Ishikawa (cell line): ENCODE measurements around the gene PATL2.

Experiments used
- CEBPB ChIP-seq: IDR thresholded peaks from 2 replicates; pipeline ENCODE4 v1.6.1; 2012
- CREB1 ChIP-seq: IDR thresholded peaks from 2 replicates; pipeline ENCODE4 v1.6.1; 2012; ENCODE audit warnings: low read depth
- EGR1 ChIP-seq: IDR thresholded peaks from 2 replicates; pipeline ENCODE4 v1.6.1; 2012
- EP300 ChIP-seq: IDR thresholded peaks from 2 replicates; pipeline ENCODE4 v1.6.1; 2012; ENCODE audit warnings: borderline replicate concordance
- RAD21 ChIP-seq: IDR thresholded peaks from 2 replicates; pipeline ENCODE4 v1.6.1; 2012; ENCODE audit warnings: low read depth
- TAF1 ChIP-seq: IDR thresholded peaks from 2 replicates; pipeline ENCODE4 v1.6.1; 2012; ENCODE audit warnings: low read depth, mild to moderate bottlenecking
- YY1 ChIP-seq: IDR thresholded peaks from 2 replicates; pipeline ENCODE4 v1.6.1; 2012; ENCODE audit warnings: low read depth
- TF ChIP-seq, protein P1 (sequence below): IDR thresholded peaks from 2 replicates; pipeline ENCODE4 v1.6.1; 2012; ENCODE audit warnings: low read depth, mild to moderate bottlenecking
- TF ChIP-seq, protein P2 (sequence below): IDR thresholded peaks from 2 replicates; pipeline ENCODE4 v1.6.1; 2012

DNA sequence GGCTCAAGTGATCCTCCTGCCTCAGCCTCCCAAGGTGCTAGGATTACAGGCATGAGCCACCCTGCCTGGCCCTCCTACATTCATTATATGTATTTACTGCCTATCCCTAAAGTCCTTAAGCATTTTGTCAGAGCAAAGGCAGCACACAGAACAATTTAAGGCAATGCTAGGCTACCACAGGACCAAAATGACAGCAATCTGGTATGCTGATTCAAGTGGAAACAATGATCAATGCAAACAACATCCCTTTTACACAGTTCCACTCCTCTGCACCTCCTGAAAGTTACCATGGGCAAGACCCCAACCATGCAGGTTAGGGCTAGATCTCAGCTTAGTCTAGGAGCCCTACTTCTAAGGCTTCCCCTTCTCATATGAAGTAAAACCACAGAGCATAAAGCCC lies 87.9 kb downstream of the PATL2 start:
- no peak for TF ChIP-seq EP300
- TF ChIP-seq EGR1: no peak
- no peak for TF ChIP-seq CEBPB
- TF ChIP-seq CREB1: no peak
- TF ChIP-seq, protein P1, sequence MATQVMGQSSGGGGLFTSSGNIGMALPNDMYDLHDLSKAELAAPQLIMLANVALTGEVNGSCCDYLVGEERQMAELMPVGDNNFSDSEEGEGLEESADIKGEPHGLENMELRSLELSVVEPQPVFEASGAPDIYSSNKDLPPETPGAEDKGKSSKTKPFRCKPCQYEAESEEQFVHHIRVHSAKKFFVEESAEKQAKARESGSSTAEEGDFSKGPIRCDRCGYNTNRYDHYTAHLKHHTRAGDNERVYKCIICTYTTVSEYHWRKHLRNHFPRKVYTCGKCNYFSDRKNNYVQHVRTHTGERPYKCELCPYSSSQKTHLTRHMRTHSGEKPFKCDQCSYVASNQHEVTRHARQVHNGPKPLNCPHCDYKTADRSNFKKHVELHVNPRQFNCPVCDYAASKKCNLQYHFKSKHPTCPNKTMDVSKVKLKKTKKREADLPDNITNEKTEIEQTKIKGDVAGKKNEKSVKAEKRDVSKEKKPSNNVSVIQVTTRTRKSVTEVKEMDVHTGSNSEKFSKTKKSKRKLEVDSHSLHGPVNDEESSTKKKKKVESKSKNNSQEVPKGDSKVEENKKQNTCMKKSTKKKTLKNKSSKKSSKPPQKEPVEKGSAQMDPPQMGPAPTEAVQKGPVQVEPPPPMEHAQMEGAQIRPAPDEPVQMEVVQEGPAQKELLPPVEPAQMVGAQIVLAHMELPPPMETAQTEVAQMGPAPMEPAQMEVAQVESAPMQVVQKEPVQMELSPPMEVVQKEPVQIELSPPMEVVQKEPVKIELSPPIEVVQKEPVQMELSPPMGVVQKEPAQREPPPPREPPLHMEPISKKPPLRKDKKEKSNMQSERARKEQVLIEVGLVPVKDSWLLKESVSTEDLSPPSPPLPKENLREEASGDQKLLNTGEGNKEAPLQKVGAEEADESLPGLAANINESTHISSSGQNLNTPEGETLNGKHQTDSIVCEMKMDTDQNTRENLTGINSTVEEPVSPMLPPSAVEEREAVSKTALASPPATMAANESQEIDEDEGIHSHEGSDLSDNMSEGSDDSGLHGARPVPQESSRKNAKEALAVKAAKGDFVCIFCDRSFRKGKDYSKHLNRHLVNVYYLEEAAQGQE: no peak
- TF ChIP-seq TAF1: no peak
- no peak for TF ChIP-seq YY1
- TF ChIP-seq, protein P2, sequence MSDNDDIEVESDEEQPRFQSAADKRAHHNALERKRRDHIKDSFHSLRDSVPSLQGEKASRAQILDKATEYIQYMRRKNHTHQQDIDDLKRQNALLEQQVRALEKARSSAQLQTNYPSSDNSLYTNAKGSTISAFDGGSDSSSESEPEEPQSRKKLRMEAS: no peak
- TF ChIP-seq RAD21: no peak
